C4-2B (cell line): ENCODE data around the gene ALX4.

Source experiments
- ZFX ChIP-seq: fragments of 450-650 bp; IDR thresholded peaks from 2 replicates; pipeline ENCODE4 v1.6.1; 2017
- TF ChIP-seq, protein P1 (sequence below): fragments of 450-650 bp; conservative IDR thresholded peaks from 2 replicates; pipeline ENCODE4 v1.5.1; 2017; ENCODE audit warnings: mild to moderate bottlenecking

DNA sequence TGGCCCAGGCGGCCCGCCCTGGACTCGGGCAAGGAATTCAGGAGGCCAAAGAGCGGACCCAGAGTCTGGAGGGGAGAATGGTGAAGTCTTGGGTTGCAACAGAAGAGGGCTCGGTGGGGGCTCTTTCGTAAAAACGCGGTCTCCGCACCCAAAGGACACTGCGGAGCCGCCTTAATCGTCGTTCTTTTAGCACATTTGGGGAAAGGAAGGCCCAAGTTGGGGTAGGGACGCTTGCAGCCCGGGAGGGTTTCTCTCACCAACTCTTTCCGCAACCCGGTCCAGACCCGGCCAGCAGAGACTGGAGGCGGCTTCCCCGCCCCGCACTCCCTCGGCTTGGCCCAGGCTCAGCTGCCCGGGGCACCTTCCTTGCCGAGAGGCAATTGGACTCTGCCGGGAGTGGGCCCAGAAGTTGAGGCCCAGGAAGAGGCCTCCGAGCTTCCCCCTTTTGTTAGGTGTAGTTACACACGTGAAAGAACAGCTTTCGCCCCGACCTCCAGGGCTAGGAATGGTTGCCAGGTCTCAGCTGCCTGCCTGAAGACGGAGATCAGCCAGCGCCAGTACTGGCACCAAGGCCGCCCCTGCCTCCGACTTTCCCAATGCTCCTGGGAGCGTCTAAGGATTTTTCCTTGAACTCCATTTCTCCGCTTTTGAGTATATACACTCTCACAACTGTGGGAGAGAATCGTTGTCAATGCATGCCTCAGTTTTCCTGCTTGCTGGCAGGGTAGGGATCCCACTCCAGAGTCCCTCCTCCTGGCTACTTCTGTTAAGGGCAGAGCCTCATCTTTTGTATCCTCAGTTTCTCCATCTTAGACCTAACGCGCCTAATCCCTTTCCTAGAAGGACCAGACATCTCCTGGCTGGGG lies 3.7 kb downstream of the ALX4 start:
- TF ChIP-seq, protein P1, sequence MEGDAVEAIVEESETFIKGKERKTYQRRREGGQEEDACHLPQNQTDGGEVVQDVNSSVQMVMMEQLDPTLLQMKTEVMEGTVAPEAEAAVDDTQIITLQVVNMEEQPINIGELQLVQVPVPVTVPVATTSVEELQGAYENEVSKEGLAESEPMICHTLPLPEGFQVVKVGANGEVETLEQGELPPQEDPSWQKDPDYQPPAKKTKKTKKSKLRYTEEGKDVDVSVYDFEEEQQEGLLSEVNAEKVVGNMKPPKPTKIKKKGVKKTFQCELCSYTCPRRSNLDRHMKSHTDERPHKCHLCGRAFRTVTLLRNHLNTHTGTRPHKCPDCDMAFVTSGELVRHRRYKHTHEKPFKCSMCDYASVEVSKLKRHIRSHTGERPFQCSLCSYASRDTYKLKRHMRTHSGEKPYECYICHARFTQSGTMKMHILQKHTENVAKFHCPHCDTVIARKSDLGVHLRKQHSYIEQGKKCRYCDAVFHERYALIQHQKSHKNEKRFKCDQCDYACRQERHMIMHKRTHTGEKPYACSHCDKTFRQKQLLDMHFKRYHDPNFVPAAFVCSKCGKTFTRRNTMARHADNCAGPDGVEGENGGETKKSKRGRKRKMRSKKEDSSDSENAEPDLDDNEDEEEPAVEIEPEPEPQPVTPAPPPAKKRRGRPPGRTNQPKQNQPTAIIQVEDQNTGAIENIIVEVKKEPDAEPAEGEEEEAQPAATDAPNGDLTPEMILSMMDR: no peak
- no peak for TF ChIP-seq ZFX
